CD14-positive monocyte (primary cell): Measurements from ENCODE around the gene SPACA1. TPM values are rescaled to one million over a fixed set of nuclear protein-coding genes. Genes with fewer than 3 reads are reported as not detected.

ENCODE experiments used
- DNase-seq, 3 donors: peaks; one replicate each; pipeline ENCODE4 v3.0.0-alpha.2; 2011 to 2022
- H2AFZ ChIP-seq: 2 replicates; pipeline ENCODE4 v1.6.0; 2012; ENCODE audit warnings: mild to moderate bottlenecking, low read depth, low read length, inconsistent platforms; ENCODE audit not compliant: insufficient read depth, poor library complexity, severe bottlenecking
- H3K27ac ChIP-seq, 2 donors: 1 replicate in 1 of 2; 2 replicates in 1 of 2; pipeline ENCODE4 v1.5.1; 2012 to 2013; ENCODE audit warnings: low read length in 2 of 2, control low read depth in 1 of 2, inconsistent platforms in 1 of 2, low read depth in 1 of 2, mild to moderate bottlenecking in 1 of 2
- H3K27me3 ChIP-seq, 2 donors: one replicate each; pipeline versions ENCODE4 v1.6.0 to v1.6.1; 2011 to 2013; ENCODE audit warnings: low read length in 2 of 2; ENCODE audit not compliant: control insufficient read depth in 2 of 2, insufficient read depth in 2 of 2
- H3K36me3 ChIP-seq, 2 donors: replicated peaks in 1 of 2; 1 replicate in 1 of 2; 2 replicates in 1 of 2; pipeline versions ENCODE4 v1.5.1 to v1.6.1; 2012 to 2013; ENCODE audit warnings: low read length in 2 of 2, control low read depth in 1 of 2, inconsistent platforms in 1 of 2, mild to moderate bottlenecking in 1 of 2; ENCODE audit not compliant: insufficient read depth in 2 of 2, control insufficient read depth in 1 of 2
- H3K4me1 ChIP-seq, 2 donors: 1 replicate in 1 of 2; 2 replicates in 1 of 2; pipeline versions ENCODE4 v1.5.1 to v1.6.1; 2012 to 2013; ENCODE audit warnings: low read length in 2 of 2, control low read depth in 1 of 2, inconsistent platforms in 1 of 2, mild to moderate bottlenecking in 1 of 2, moderate library complexity in 1 of 2; ENCODE audit not compliant: insufficient read depth in 2 of 2, control insufficient read depth in 1 of 2
- H3K4me2 ChIP-seq: replicated peaks from 2 replicates; pipeline ENCODE3; 2012; ENCODE audit warnings: low read length, moderate library complexity, mild to moderate bottlenecking; ENCODE audit not compliant: poor library complexity, severe bottlenecking; ENCODE audit errors: extremely low read depth
- H3K4me3 ChIP-seq, 3 experiments: fragments of 200-600 bp in 1 of 3; sonication (generic) in 1 of 3; replicated peaks in 1 of 3; 1 replicate in 2 of 3; 2 replicates in 1 of 3; pipeline ENCODE4 v1.5.1; 2011 to 2013; ENCODE audit warnings: low read length in 3 of 3, mild to moderate bottlenecking in 3 of 3, control low read depth in 2 of 3, low read depth in 2 of 3, inconsistent platforms in 1 of 3, moderate library complexity in 1 of 3
- H3K79me2 ChIP-seq: 2 replicates; pipeline ENCODE4 v1.6.0; 2012; ENCODE audit warnings: mild to moderate bottlenecking, control low read depth, inconsistent platforms, low read length, moderate library complexity; ENCODE audit not compliant: insufficient read depth
- H3K9ac ChIP-seq: 2 replicates; pipeline ENCODE4 v1.6.0; 2017; ENCODE audit warnings: low read length, mild to moderate bottlenecking; ENCODE audit not compliant: insufficient read depth, poor library complexity, severe bottlenecking
- H3K9me3 ChIP-seq, 2 donors: replicated peaks in 1 of 2; 1 replicate in 1 of 2; 2 replicates in 1 of 2; pipeline versions ENCODE4 v1.5.1 to v1.6.1; 2012 to 2013; ENCODE audit warnings: low read length in 2 of 2, control low read depth in 1 of 2; ENCODE audit not compliant: control insufficient read depth in 1 of 2, insufficient read depth in 1 of 2
- H4K20me1 ChIP-seq: 2 replicates; pipeline ENCODE4 v1.6.0; 2012; ENCODE audit warnings: mild to moderate bottlenecking, low read length, control low read depth, moderate library complexity; ENCODE audit not compliant: insufficient read depth
- H3K27ac Mint-ChIP-seq, 7 donors: one replicate each; pipeline ENCODE4 v1.8.0; 2020; ENCODE audit warnings: mild to moderate bottlenecking in 7 of 7, mixed read lengths in 7 of 7, moderate library complexity in 6 of 7, inconsistent platforms in 2 of 7
- H3K27me3 Mint-ChIP-seq, 3 donors: one replicate each; pipeline ENCODE4 v1.8.0; 2021 to 2022; ENCODE audit warnings: low read depth in 3 of 3, mild to moderate bottlenecking in 3 of 3, mixed read lengths in 3 of 3, moderate library complexity in 3 of 3, inconsistent platforms in 1 of 3
- H3K36me3 Mint-ChIP-seq, 2 donors: one replicate each; pipeline ENCODE4 v1.8.0; 2020; ENCODE audit warnings: mixed read lengths in 2 of 2, inconsistent platforms in 1 of 2, mild to moderate bottlenecking in 1 of 2
- H3K4me1 Mint-ChIP-seq: one replicate; pipeline ENCODE4 v1.8.0; 2020; ENCODE audit warnings: mild to moderate bottlenecking, mixed read lengths
- H3K4me3 Mint-ChIP-seq, 2 donors: one replicate each; pipeline ENCODE4 v1.8.0; 2020; ENCODE audit warnings: mild to moderate bottlenecking in 2 of 2, mixed read lengths in 2 of 2, moderate library complexity in 1 of 2
- H3K9me3 Mint-ChIP-seq, 7 donors: one replicate each; pipeline ENCODE4 v1.8.0; 2020 to 2022; ENCODE audit warnings: mixed read lengths in 7 of 7, mild to moderate bottlenecking in 6 of 7, moderate library complexity in 6 of 7, inconsistent platforms in 2 of 7
- CTCF ChIP-seq: fragments of 200-600 bp; IDR thresholded peaks from one replicate; pipeline ENCODE4 v1.8.0; 2022; ENCODE audit warnings: antibody characterized with exemption, mild to moderate bottlenecking
- WGBS: methylation state at CpG from one replicate; pipeline ENCODE4 v1.1.5; 2013; ENCODE audit warnings: missing lambda C conversion rate; ENCODE audit not compliant: insufficient coverage; 5-methylcytosine and 5-hydroxymethylcytosine counted together
- intact Hi-C, 2 donors: fragments of 100-400 bp; cut with micrococcal nuclease; formaldehyde crosslinking; loops; one replicate each; pipeline versions ENCODE4 v1.15.0 to v1.15.1; 2023
- polyA plus RNA-seq, 3 donors: library from polyadenylated mRNA; depleted of rRNA in 1 of 3; unstranded in 2 of 3; stranded (reverse) in 1 of 3; fragments of 300-500 nt in 2 of 3; fragments of >200 nt in 1 of 3; fragmentation: Illumina TruSeq in 2 of 3; gene quantifications; 1 replicate in 2 of 3; 2 replicates in 1 of 3; pipeline ENCODE4 v1.2.3, GENCODE V29; 2012 to 2021

SPACA1 gene
- polyA plus RNA-seq, 3 donors = not detected

- no peaks in the 10 kb centered on the region for H4K20me1 ChIP-seq
- H3K27me3 ChIP-seq = no peaks in the 10 kb centered on the region
- intact Hi-C loops = no loop called here
- Mint-ChIP-seq H3K36me3 (no peaks in the 10 kb centered on the region), H3K9me3 (peaks cover 0 to 9% (median 4%) of the 10 kb centered on the region in 7 donors), H3K4me1 (no peaks in the 10 kb centered on the region), H3K27me3 (peaks cover 0 to 2% (median 2%) of the 10 kb centered on the region in 3 donors), H3K27ac (no peak overlapping the region), H3K4me3 (no peak overlapping the region)
- no peak for TF ChIP-seq CTCF
- H3K9ac ChIP-seq = no peak overlapping the region
- H3K36me3 ChIP-seq = no peaks in the 10 kb centered on the region
- 93% methylated on average over 2 of the region's 2 CpGs for WGBS
- no peaks in the 10 kb centered on the region for H3K9me3 ChIP-seq
- no peak overlapping the region for H3K4me3 ChIP-seq
- no peak overlapping the region for H3K4me2 ChIP-seq
- H3K79me2 ChIP-seq = no peaks in the 10 kb centered on the region
- H3K4me1 ChIP-seq = no peaks in the 10 kb centered on the region
- no peak overlapping the region for H3K27ac ChIP-seq
- H2AFZ ChIP-seq = no peak overlapping the region
- no peak for DNase-seq
These were observed 39.2 kb downstream of the SPACA1 start for GRCh38 chr6:88086792-88087191.

DNA sequence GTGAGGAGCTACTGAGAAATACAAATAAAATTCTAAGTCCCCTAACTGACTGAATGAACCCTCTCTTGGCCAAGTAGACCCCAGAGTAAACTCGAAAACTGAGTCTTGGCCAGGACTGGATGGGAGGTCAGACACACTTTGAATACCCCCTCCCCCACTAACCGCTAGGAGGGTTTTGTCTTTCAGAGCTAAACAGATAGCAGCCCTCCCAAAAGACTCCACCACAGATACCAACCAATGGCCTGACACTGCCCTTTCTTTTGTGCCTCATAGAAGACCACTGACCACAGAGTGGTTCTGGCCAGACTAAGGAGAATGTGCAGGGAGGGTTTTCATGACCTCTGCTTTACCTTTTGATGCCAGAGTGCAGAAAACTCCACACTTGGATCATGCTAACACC, 42.1 kb downstream of the SPACA1 start:
- no peak for TF ChIP-seq CTCF
- Histone ChIP-seq H3K27ac (no peak overlapping the region), H3K36me3 (no peaks in the 10 kb centered on the region), H3K9me3 (no peaks in the 10 kb centered on the region), H4K20me1 (no peaks in the 10 kb centered on the region), H3K4me2 (no peak overlapping the region), H3K4me1 (no peaks in the 10 kb centered on the region), H3K79me2 (no peaks in the 10 kb centered on the region), H3K9ac (no peak overlapping the region), H2AFZ (no peak overlapping the region), H3K4me3 (no peak overlapping the region), H3K27me3 (no peaks in the 10 kb centered on the region)
- Mint-ChIP-seq H3K27me3 (peaks cover 1 to 2% (median 2%) of the 10 kb centered on the region in 3 donors), H3K4me1 (no peaks in the 10 kb centered on the region), H3K9me3 (peaks cover 0 to 4% (median 2%) of the 10 kb centered on the region in 7 donors), H3K27ac (peak overlapping the region in 1 of 7 donors; percentile 25), H3K36me3 (no peaks in the 10 kb centered on the region), H3K4me3 (no peak overlapping the region)
- no peak for DNase-seq
- no CpG with 5 or more reads among the region's 2 CpGs for WGBS
- intact Hi-C loops = no loop called here
